Gastroesophageal sphincter (tissue), 4 donors: ENCODE results near the gene GLI3. TPM values are rescaled to one million over a fixed set of nuclear protein-coding genes. Genes with fewer than 3 reads are reported as not detected.
A peak's percentile ranks its signal among the peaks of the same experiment; 100 is the strongest.

ENCODE experiments used
- ATAC-seq: fragments of 150-250 bp; one replicate; pipeline ENCODE4 v1.9.1; 2016; ENCODE audit warnings: mild to moderate bottlenecking, moderate library complexity
- H3K27ac ChIP-seq, 4 donors: fragments of 200-600 bp; sonication (generic) in 3 of 4; 1 replicate in 3 of 4; 2 replicates in 1 of 4; pipeline ENCODE4 v1.5.1; 2016 to 2019
- H3K27me3 ChIP-seq: fragments of 200-600 bp; sonication (generic); one replicate; pipeline ENCODE4 v1.5.1; 2019
- H3K36me3 ChIP-seq, 2 donors: fragments of 200-600 bp; sonication (generic); one replicate each; pipeline ENCODE4 v1.5.1; 2019; ENCODE audit warnings: control low read depth in 1 of 2
- H3K4me1 ChIP-seq, 3 donors: fragments of 200-600 bp; sonication (generic); 1 replicate in 2 of 3; 2 replicates in 1 of 3; pipeline ENCODE4 v1.5.1; 2016 to 2019; ENCODE audit warnings: control low read depth in 2 of 3
- H3K4me3 ChIP-seq, 2 donors: fragments of 200-600 bp; sonication (generic); one replicate each; pipeline ENCODE4 v1.5.1; 2019; ENCODE audit warnings: mild to moderate bottlenecking in 1 of 2, moderate library complexity in 1 of 2
- H3K9me3 ChIP-seq, 3 donors: fragments of 200-600 bp; sonication (generic); one replicate each; pipeline ENCODE4 v1.5.1; 2017 to 2019; ENCODE audit warnings: control low read depth in 2 of 3
- EP300 ChIP-seq: sonication (generic); formaldehyde crosslinking; IDR thresholded peaks from one replicate; pipeline ENCODE4 v1.6.1; 2017; ENCODE audit warnings: antibody characterized with exemption, mild to moderate bottlenecking
- POLR2A ChIP-seq, 2 donors: fragments of 450-650 bp; IDR thresholded peaks; one replicate each; pipeline ENCODE4 v1.6.1; 2017; ENCODE audit warnings: antibody characterized with exemption in 2 of 2, mild to moderate bottlenecking in 2 of 2, moderate library complexity in 1 of 2
- POLR2AphosphoS5 ChIP-seq: sonication (generic); formaldehyde crosslinking; IDR thresholded peaks from one replicate; pipeline ENCODE4 v1.6.1; 2017; ENCODE audit warnings: antibody characterized with exemption
- WGBS, 2 donors: methylation state at CpG; one replicate each; pipeline ENCODE4 v1.1.5; 2018; ENCODE audit warnings: low coverage in 1 of 2; 5-methylcytosine and 5-hydroxymethylcytosine counted together
- total RNA-seq, 4 donors: library from RNA; depleted of rRNA; stranded (reverse); fragments of >200 nt; gene quantifications; one replicate each; pipeline ENCODE4 v1.1.0, GENCODE V29; 2016
- TF ChIP-seq, protein P1 (sequence below), 4 experiments: fragments of 200-600 bp in 2 of 4; fragments of 450-650 bp in 2 of 4; sonication (generic) in 1 of 4; IDR thresholded peaks; one replicate each; pipeline ENCODE4 v1.5.1; 2017 to 2019; ENCODE audit warnings: antibody characterized with exemption in 4 of 4, mild to moderate bottlenecking in 2 of 4, moderate library complexity in 2 of 4

GLI3 gene
- total RNA-seq, 4 donors from 2014 or later: 7.3 to 18.2 (median 12.6) TPM

- Histone ChIP-seq H3K27ac (no peak overlapping the region), H3K27me3 (no peaks in the 10 kb centered on the region), H3K4me1 (peaks cover 0 to 36% (median 0%) of the 10 kb centered on the region in 3 donors), H3K36me3 (peaks cover 0 to 26% of the 10 kb centered on the region in 2 donors), H3K9me3 (no peaks in the 10 kb centered on the region), H3K4me3 (no peak overlapping the region)
- ATAC-seq: no peak
- TF ChIP-seq POLR2A (IDR thresholded peaks at IDR 0.05): no peak
- 96% methylated on average over 4 to 5 of the region's 5 CpGs for WGBS, 2 donors
Measured at GRCh38 chr7:42221304-42221703, 15.7 kb downstream of the GLI3 start.

- TF ChIP-seq EP300: no peak
- Histone ChIP-seq H3K27ac (peak overlapping the region in 2 of 4 donors; percentile 21 to 41), H3K9me3 (no peaks in the 10 kb centered on the region), H3K4me1 (peaks cover 0 to 34% (median 0%) of the 10 kb centered on the region in 3 donors), H3K36me3 (peaks cover 0 to 26% of the 10 kb centered on the region in 2 donors), H3K4me3 (no peak overlapping the region), H3K27me3 (no peaks in the 10 kb centered on the region)
- WGBS, 2 donors: 43 to 63% methylated on average over 2 to 3 of the region's 3 CpGs
- ATAC-seq: no peak
Measured at GRCh38 chr7:42219447-42219846, 17.6 kb downstream of the GLI3 start.

GRCh38 chr7:42218248-42218647 lies 18.8 kb downstream of the GLI3 start:
- H3K9me3 ChIP-seq: no peaks in the 10 kb centered on the region
- WGBS, 2 donors: 90 to 94% methylated on average over 2 of the region's 2 CpGs

GRCh38 chr7:42217548-42217947 lies 19.5 kb downstream of the GLI3 start:
- TF ChIP-seq POLR2AphosphoS5: no peak
- no peak for TF ChIP-seq POLR2A (IDR thresholded peaks at IDR 0.05)
- TF ChIP-seq, protein P1, sequence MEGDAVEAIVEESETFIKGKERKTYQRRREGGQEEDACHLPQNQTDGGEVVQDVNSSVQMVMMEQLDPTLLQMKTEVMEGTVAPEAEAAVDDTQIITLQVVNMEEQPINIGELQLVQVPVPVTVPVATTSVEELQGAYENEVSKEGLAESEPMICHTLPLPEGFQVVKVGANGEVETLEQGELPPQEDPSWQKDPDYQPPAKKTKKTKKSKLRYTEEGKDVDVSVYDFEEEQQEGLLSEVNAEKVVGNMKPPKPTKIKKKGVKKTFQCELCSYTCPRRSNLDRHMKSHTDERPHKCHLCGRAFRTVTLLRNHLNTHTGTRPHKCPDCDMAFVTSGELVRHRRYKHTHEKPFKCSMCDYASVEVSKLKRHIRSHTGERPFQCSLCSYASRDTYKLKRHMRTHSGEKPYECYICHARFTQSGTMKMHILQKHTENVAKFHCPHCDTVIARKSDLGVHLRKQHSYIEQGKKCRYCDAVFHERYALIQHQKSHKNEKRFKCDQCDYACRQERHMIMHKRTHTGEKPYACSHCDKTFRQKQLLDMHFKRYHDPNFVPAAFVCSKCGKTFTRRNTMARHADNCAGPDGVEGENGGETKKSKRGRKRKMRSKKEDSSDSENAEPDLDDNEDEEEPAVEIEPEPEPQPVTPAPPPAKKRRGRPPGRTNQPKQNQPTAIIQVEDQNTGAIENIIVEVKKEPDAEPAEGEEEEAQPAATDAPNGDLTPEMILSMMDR (IDR thresholded peaks at IDR 0.05): no peak
- no peak for TF ChIP-seq EP300
- H3K4me3 ChIP-seq: no peak overlapping the region
- H3K27ac ChIP-seq: peak overlapping the region in 2 of 4 donors; percentile 20 to 21
- WGBS, 2 donors: 59 to 62% methylated on average over 5 of the region's 5 CpGs
- H3K36me3 ChIP-seq: peaks cover 0 to 26% of the 10 kb centered on the region in 2 donors
- no peaks in the 10 kb centered on the region for H3K27me3 ChIP-seq
- H3K4me1 ChIP-seq: peaks cover 0 to 34% (median 0%) of the 10 kb centered on the region in 3 donors
- no peaks in the 10 kb centered on the region for H3K9me3 ChIP-seq
- no peak for ATAC-seq

More at GRCh38 chr7:42218248-42218647, 18.8 kb downstream of the GLI3 start:
- Histone ChIP-seq H3K27ac (peak overlapping the region in 2 of 4 donors; percentile 20 to 21), H3K4me3 (no peak overlapping the region), H3K27me3 (no peaks in the 10 kb centered on the region), H3K4me1 (peaks cover 0 to 34% (median 0%) of the 10 kb centered on the region in 3 donors), H3K36me3 (peaks cover 0 to 26% of the 10 kb centered on the region in 2 donors)
- TF ChIP-seq POLR2A (IDR thresholded peaks at IDR 0.05) (no peak), EP300 (no peak), POLR2AphosphoS5 (no peak)
- TF ChIP-seq, protein P1 (IDR thresholded peaks at IDR 0.05): no peak
- no peak for ATAC-seq

GRCh38 chr7:42217053-42217452 lies 20.0 kb downstream of the GLI3 start:
- 80 to 81% methylated on average over 4 to 6 of the region's 6 CpGs for WGBS, 2 donors

More at GRCh38 chr7:42217053-42217452, 20.0 kb downstream of the GLI3 start:
- H3K36me3 ChIP-seq: peaks cover 0 to 25% of the 10 kb centered on the region in 2 donors
- no peak for ATAC-seq
- H3K4me3 ChIP-seq: no peak overlapping the region
- no peaks in the 10 kb centered on the region for H3K9me3 ChIP-seq
- no peaks in the 10 kb centered on the region for H3K27me3 ChIP-seq
- TF ChIP-seq EP300: no peak
- TF ChIP-seq POLR2A (IDR thresholded peaks at IDR 0.05): no peak
- no peak for TF ChIP-seq POLR2AphosphoS5
- TF ChIP-seq, protein P1 (IDR thresholded peaks at IDR 0.05): no peak
- H3K4me1 ChIP-seq: peaks cover 0 to 34% (median 0%) of the 10 kb centered on the region in 3 donors
- H3K27ac ChIP-seq: peak overlapping the region in 2 of 4 donors; percentile 21 to 41
